GM23338 (cell line): Measurements from ENCODE around the gene KIAA0232. TPM values are rescaled to one million over a fixed set of nuclear protein-coding genes. Genes with fewer than 3 reads are reported as not detected.

ENCODE experiments used
- ATAC-seq: fragments of 200-7000 bp; cut with Tn5 transposase; 3 replicates; pipeline ENCODE4 v1.9.1; 2020
- DNase-seq: peaks from one replicate; pipeline ENCODE4 v3.0.0-alpha.2; 2015; ENCODE audit warnings: low spot score
- H2AFZ ChIP-seq: fragments of 200-600 bp; sonication (generic); 2 replicates; pipeline ENCODE4 v1.8.0; 2016; ENCODE audit warnings: antibody characterized with exemption, mild to moderate bottlenecking, moderate library complexity
- H3F3A ChIP-seq: fragments of 200-600 bp; sonication (generic); replicated peaks from 2 replicates; pipeline ENCODE4 v1.8.0; 2017; ENCODE audit warnings: antibody characterized with exemption, mixed run types, low read depth
- H3K27ac ChIP-seq: fragments of 200-600 bp; sonication (generic); 2 replicates; pipeline ENCODE4 v1.6.1; 2016; ENCODE audit warnings: low read depth
- H3K27me3 ChIP-seq: fragments of 200-600 bp; sonication (generic); 2 replicates; pipeline ENCODE4 v1.8.0; 2016; ENCODE audit warnings: mild to moderate bottlenecking, mixed run types, moderate library complexity; ENCODE audit not compliant: insufficient read depth
- H3K36me3 ChIP-seq: fragments of 200-600 bp; sonication (generic); 2 replicates; pipeline ENCODE4 v1.8.0; 2016; ENCODE audit warnings: mild to moderate bottlenecking; ENCODE audit not compliant: insufficient read depth
- H3K4me1 ChIP-seq: fragments of 200-600 bp; sonication (generic); 2 replicates; pipeline ENCODE4 v1.8.0; 2016; ENCODE audit warnings: mild to moderate bottlenecking, moderate library complexity; ENCODE audit not compliant: insufficient read depth
- H3K4me2 ChIP-seq: fragments of 200-600 bp; sonication (generic); 2 replicates; pipeline ENCODE4 v1.7.1; 2017; ENCODE audit warnings: mixed run types
- H3K4me3 ChIP-seq: fragments of 200-600 bp; sonication (generic); 2 replicates; pipeline ENCODE4 v1.6.1; 2016; ENCODE audit warnings: mixed run types
- H3K79me2 ChIP-seq: fragments of 200-600 bp; sonication (generic); replicated peaks from 2 replicates; pipeline ENCODE4 v1.8.0; 2017; ENCODE audit warnings: mild to moderate bottlenecking; ENCODE audit not compliant: insufficient read depth
- H3K9me2 ChIP-seq: fragments of 200-600 bp; sonication (generic); 2 replicates; pipeline ENCODE4 v1.8.0; 2017; ENCODE audit not compliant: insufficient read depth
- H4K20me1 ChIP-seq: fragments of 200-600 bp; sonication (generic); replicated peaks from 2 replicates; pipeline ENCODE4 v1.8.0; 2017; ENCODE audit warnings: mild to moderate bottlenecking; ENCODE audit not compliant: insufficient read depth
- H3K27ac Mint-ChIP-seq: 2 replicates; pipeline ENCODE4 v1.8.0; 2020; ENCODE audit warnings: inconsistent platforms, mild to moderate bottlenecking, moderate library complexity, mixed read lengths
- H3K27me3 Mint-ChIP-seq: 3 replicates; pipeline ENCODE4 v1.8.0; 2022; ENCODE audit warnings: low read depth, mild to moderate bottlenecking, moderate library complexity, mixed read lengths, inconsistent platforms; ENCODE audit not compliant: insufficient read depth, poor library complexity
- H3K36me3 Mint-ChIP-seq: 3 replicates; pipeline ENCODE4 v1.8.0; 2021; ENCODE audit warnings: low read depth, mild to moderate bottlenecking, inconsistent platforms, moderate library complexity, mixed read lengths
- H3K4me1 Mint-ChIP-seq: 3 replicates; pipeline ENCODE4 v1.8.0; 2020; ENCODE audit warnings: mild to moderate bottlenecking, inconsistent platforms, mixed read lengths
- H3K4me3 Mint-ChIP-seq: 3 replicates; pipeline ENCODE4 v1.8.0; 2021; ENCODE audit warnings: moderate library complexity, mild to moderate bottlenecking, inconsistent platforms, mixed read lengths
- H3K9me3 Mint-ChIP-seq: 3 replicates; pipeline ENCODE4 v1.8.0; 2020; ENCODE audit warnings: moderate library complexity, mild to moderate bottlenecking, inconsistent platforms, mixed read lengths
- CREB1 ChIP-seq: fragments of 250-450 bp; sonication (Bioruptor Pico); IDR thresholded peaks from 2 replicates; pipeline ENCODE4 v1.5.0; 2020; ENCODE audit warnings: low read depth, mild to moderate bottlenecking, moderate library complexity
- CTCF ChIP-seq, 2 experiments: fragments of 200-600 bp in 1 of 2; sonication (generic) in 1 of 2; conservative IDR thresholded peaks; 2 replicates each; pipeline versions ENCODE4 v1.5.1 to v1.6.1; 2016 to 2017; ENCODE audit warnings: antibody characterized with exemption in 2 of 2, low read depth in 2 of 2, mild to moderate bottlenecking in 2 of 2, moderate library complexity in 1 of 2
- ETS1 ChIP-seq: IDR thresholded peaks from 2 replicates; pipeline ENCODE4 v1.6.1; 2016; ENCODE audit warnings: antibody characterized with exemption
- EZH2 ChIP-seq: fragments of 200-600 bp; sonication (generic); IDR thresholded peaks from one replicate; pipeline ENCODE4 v1.8.0; 2017; ENCODE audit warnings: antibody characterized with exemption, mild to moderate bottlenecking, low read depth; ENCODE audit not compliant: unreplicated experiment
- EZH2phosphoT487 ChIP-seq: fragments of 200-600 bp; sonication (generic); IDR thresholded peaks from one replicate; pipeline ENCODE4 v1.8.1; 2018; ENCODE audit warnings: antibody characterized with exemption; ENCODE audit not compliant: unreplicated experiment
- JUNB ChIP-seq: IDR thresholded peaks from one replicate; pipeline ENCODE4 v1.6.1; 2016; ENCODE audit warnings: antibody characterized with exemption; ENCODE audit not compliant: unreplicated experiment
- NANOG ChIP-seq: IDR thresholded peaks from 2 replicates; pipeline ENCODE4 v1.6.1; 2016; ENCODE audit warnings: antibody characterized with exemption, borderline replicate concordance
- POLR2AphosphoS5 ChIP-seq: IDR thresholded peaks from 2 replicates; pipeline ENCODE4 v1.6.1; 2016; ENCODE audit warnings: antibody characterized with exemption, low read depth
- REST ChIP-seq: IDR thresholded peaks from one replicate; pipeline ENCODE4 v1.6.1; 2018; ENCODE audit warnings: antibody characterized with exemption; ENCODE audit not compliant: unreplicated experiment
- STAT1 ChIP-seq: IDR thresholded peaks from one replicate; pipeline ENCODE4 v1.6.1; 2016; ENCODE audit warnings: antibody characterized with exemption; ENCODE audit not compliant: unreplicated experiment
- ZNF114 ChIP-seq: fragments of 250-450 bp; sonication (Bioruptor Pico); IDR thresholded peaks from 2 replicates; pipeline ENCODE4 v1.5.0; 2020; ENCODE audit warnings: mild to moderate bottlenecking, moderate library complexity
- ZNF331 ChIP-seq: fragments of 250-450 bp; sonication (Bioruptor Pico); IDR thresholded peaks from 2 replicates; pipeline ENCODE4 v1.5.0; 2020; ENCODE audit warnings: low read depth, mild to moderate bottlenecking, moderate library complexity
- ZNF462 ChIP-seq: fragments of 250-450 bp; sonication (Bioruptor Pico); IDR thresholded peaks from 2 replicates; pipeline ENCODE4 v1.5.0; 2020; ENCODE audit warnings: mild to moderate bottlenecking, moderate library complexity
- polyA plus RNA-seq: library from polyadenylated mRNA; unstranded; fragments of >200 nt; fragmentation: Nextera tagmentation; extraction: Ambion mirVana; gene quantifications from 2 replicates; pipeline ENCODE4 v1.2.1, GENCODE V29; 2016
- total RNA-seq: library from RNA; depleted of rRNA; stranded (reverse); fragments of >200 nt; shearing (Covaris generic); gene quantifications from 2 replicates; pipeline ENCODE4 v1.2.3, GENCODE V29; 2014

The KIAA0232 gene
- total and polyA plus RNA-seq, 2 experiments from 2014 or later, result 14.3 to 34.9 TPM

GRCh38 chr4:6893449-6894085 lies 111.0 kb downstream of the KIAA0232 start:
- Mint-ChIP-seq H3K27ac (no peak overlapping the region), H3K9me3 (peaks cover 6% of the 10 kb centered on the region), H3K27me3 (peaks cover 5% of the 10 kb centered on the region), H3K4me1 (no peaks in the 10 kb centered on the region; the same call in 1 of the 3 replicates), H3K4me3 (no peak overlapping the region), H3K36me3 (peaks cover 5% of the 10 kb centered on the region; the same call in 2 of the 3 replicates)
- no peaks in the 10 kb centered on the region for H3F3A ChIP-seq
- ATAC-seq (no peak), DNase-seq (no peak)
- TF ChIP-seq POLR2AphosphoS5 (no peak), CREB1 (CRISPR knock-in tag) (no peak), ZNF462 (no peak), NANOG (no peak), ZNF331 (CRISPR knock-in tag) (no peak), REST (no peak), EZH2 (no peak), CTCF (conservative IDR thresholded peaks at IDR 0.05; ENCODE audit: low read depth in 2 of 2) (no peak), STAT1 (no peak), ETS1 (no peak), ZNF114 (CRISPR knock-in tag) (no peak), JUNB (no peak), EZH2phosphoT487 (no peak)
- no peaks in the 10 kb centered on the region for H3K4me1 ChIP-seq
- no peaks in the 10 kb centered on the region for H3K36me3 ChIP-seq
- no peaks in the 10 kb centered on the region for H4K20me1 ChIP-seq
- H3K4me3 ChIP-seq, result no peak overlapping the region
- H3K9me2 ChIP-seq, result no peaks in the 10 kb centered on the region
- no peak overlapping the region for H3K27ac ChIP-seq
- no peaks in the 10 kb centered on the region for H3K27me3 ChIP-seq
- H3K4me2 ChIP-seq, result no peak overlapping the region
- no peak overlapping the region for H2AFZ ChIP-seq
- no peaks in the 10 kb centered on the region for H3K79me2 ChIP-seq
